Esophagus squamous epithelium (tissue), 4 donors: ENCODE measurements around the gene CENPC.

Experiments
- POLR2A ChIP-seq, 4 donors: fragments of 450-650 bp; IDR thresholded peaks; one replicate each; pipeline ENCODE4 v1.6.1; 2017; ENCODE audit warnings: antibody characterized with exemption in 4 of 4, mild to moderate bottlenecking in 4 of 4, moderate library complexity in 3 of 4
- TF ChIP-seq, protein P1 (sequence below), 6 experiments: fragments of 450-650 bp in 4 of 6; fragments of 200-600 bp in 2 of 6; sonication (generic) in 2 of 6; IDR thresholded peaks; one replicate each; pipeline ENCODE4 v1.5.1; 2016 to 2019; ENCODE audit warnings: antibody characterized with exemption in 6 of 6, mild to moderate bottlenecking in 4 of 6, moderate library complexity in 4 of 6

DNA sequence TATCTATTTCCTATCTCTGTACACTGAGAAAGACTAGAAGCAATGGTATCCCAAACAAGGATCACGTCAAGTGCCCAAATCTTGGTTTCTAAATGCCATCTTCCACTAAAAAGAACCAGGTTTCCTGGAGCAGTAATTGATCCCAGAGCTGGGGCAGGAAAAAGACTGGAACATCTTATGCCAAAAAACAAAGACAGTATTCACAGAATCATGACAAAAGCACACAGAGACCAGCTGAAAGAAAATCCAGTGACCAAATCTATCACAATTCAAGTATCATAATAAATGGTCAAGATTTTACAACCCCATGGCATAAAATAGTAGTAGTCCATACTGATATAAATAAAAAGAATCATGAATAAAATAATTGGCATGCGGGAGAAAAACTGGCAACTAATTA lies 44.9 kb downstream of the CENPC start:
- TF ChIP-seq POLR2A (IDR thresholded peaks at IDR 0.05): no peak
- TF ChIP-seq, protein P1, sequence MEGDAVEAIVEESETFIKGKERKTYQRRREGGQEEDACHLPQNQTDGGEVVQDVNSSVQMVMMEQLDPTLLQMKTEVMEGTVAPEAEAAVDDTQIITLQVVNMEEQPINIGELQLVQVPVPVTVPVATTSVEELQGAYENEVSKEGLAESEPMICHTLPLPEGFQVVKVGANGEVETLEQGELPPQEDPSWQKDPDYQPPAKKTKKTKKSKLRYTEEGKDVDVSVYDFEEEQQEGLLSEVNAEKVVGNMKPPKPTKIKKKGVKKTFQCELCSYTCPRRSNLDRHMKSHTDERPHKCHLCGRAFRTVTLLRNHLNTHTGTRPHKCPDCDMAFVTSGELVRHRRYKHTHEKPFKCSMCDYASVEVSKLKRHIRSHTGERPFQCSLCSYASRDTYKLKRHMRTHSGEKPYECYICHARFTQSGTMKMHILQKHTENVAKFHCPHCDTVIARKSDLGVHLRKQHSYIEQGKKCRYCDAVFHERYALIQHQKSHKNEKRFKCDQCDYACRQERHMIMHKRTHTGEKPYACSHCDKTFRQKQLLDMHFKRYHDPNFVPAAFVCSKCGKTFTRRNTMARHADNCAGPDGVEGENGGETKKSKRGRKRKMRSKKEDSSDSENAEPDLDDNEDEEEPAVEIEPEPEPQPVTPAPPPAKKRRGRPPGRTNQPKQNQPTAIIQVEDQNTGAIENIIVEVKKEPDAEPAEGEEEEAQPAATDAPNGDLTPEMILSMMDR (IDR thresholded peaks at IDR 0.05): no peak
